Hippocampal formation (tissue), 2 donors: ENCODE measurements around the gene ASS1.

Experiments
- DNase-seq, 2 donors: peaks; one replicate each; lab custom pipeline; 2025; lab: John Stamatoyannopoulos, UW

Gene ASS1

GRCh38 chr9:130419521-130420035 is 25.2 kb upstream of the ASS1 start:
- DNase-seq, result no peak

- no peak for DNase-seq
These were observed 23.5 kb upstream of the ASS1 start for GRCh38 chr9:130421154-130421801.

- no peak for DNase-seq
These were observed 22.9 kb upstream of the ASS1 start for GRCh38 chr9:130421802-130422276.

GRCh38 chr9:130422546-130422945 is 22.2 kb upstream of the ASS1 start:
- DNase-seq, result no peak

- DNase-seq, result no peak
These were observed 21.5 kb upstream of the ASS1 start for GRCh38 chr9:130423272-130423671.

- DNase-seq, result no peak
These were observed 19.9 kb upstream of the ASS1 start for GRCh38 chr9:130424595-130425454.

GRCh38 chr9:130425741-130426466 is 18.9 kb upstream of the ASS1 start:
- no peak for DNase-seq

- no peak for DNase-seq
These were observed 18.3 kb upstream of the ASS1 start for GRCh38 chr9:130426467-130426773.

GRCh38 chr9:130426883-130427282 is 17.9 kb upstream of the ASS1 start:
- DNase-seq, result no peak

GRCh38 chr9:130427326-130427725 is 17.4 kb upstream of the ASS1 start:
- no peak for DNase-seq

- DNase-seq, result no peak
These were observed 16.6 kb upstream of the ASS1 start for GRCh38 chr9:130428086-130428665.

- no peak for DNase-seq
These were observed 15.4 kb upstream of the ASS1 start for GRCh38 chr9:130429381-130429780.

GRCh38 chr9:130429831-130430230 is 14.9 kb upstream of the ASS1 start:
- no peak for DNase-seq

- DNase-seq, result no peak
These were observed 14.5 kb upstream of the ASS1 start for GRCh38 chr9:130430232-130430631.

GRCh38 chr9:130430734-130431535 is 13.8 kb upstream of the ASS1 start:
- no peak for DNase-seq

- no peak for DNase-seq
These were observed 13.0 kb upstream of the ASS1 start for GRCh38 chr9:130431536-130432303.

- DNase-seq, result no peak
These were observed 12.4 kb upstream of the ASS1 start for GRCh38 chr9:130432362-130432761.

- no peak for DNase-seq
These were observed 12.0 kb upstream of the ASS1 start for GRCh38 chr9:130432796-130433167.

GRCh38 chr9:130433168-130433946 is 11.4 kb upstream of the ASS1 start:
- no peak for DNase-seq

GRCh38 chr9:130433947-130434262 is 10.9 kb upstream of the ASS1 start:
- no peak for DNase-seq
